IMR-90 (cell line): ENCODE measurements around the gene IQCE. TPM values are rescaled to one million over a fixed set of nuclear protein-coding genes. Genes with fewer than 3 reads are reported as not detected.

Experiments used
- ATAC-seq: fragments of 200-7000 bp; cut with Tn5 transposase; 2 replicates; pipeline ENCODE4 v1.9.1; 2020; ENCODE audit warnings: low read depth, mild to moderate bottlenecking, moderate library complexity
- BruUV-seq: library from RNA; stranded (reverse); fragments of 400-500 nt; replicated peaks from 2 replicates; lab custom pipeline; 2021; lab: Mats Ljungman, UMichigan
- CTCF ChIA-PET: fragments of 300-600 bp; formaldehyde crosslinking; extraction: SDS; loops from one replicate; lab custom pipeline; 2021; ENCODE audit warnings: antibody characterized with exemption; lab: Yijun Ruan, JAX
- POLR2A ChIA-PET: fragments of 300-600 bp; sonication (Branson Sonifier 250); formaldehyde crosslinking; loops from one replicate; lab custom pipeline; 2022; ENCODE audit warnings: antibody characterized with exemption; ENCODE audit not compliant: unreplicated experiment; lab: Charles Lee
- DNase-seq: peaks from one replicate; pipeline ENCODE4 v3.0.0; 2013
- H2AFZ ChIP-seq: replicated peaks from 2 replicates; pipeline ENCODE3; 2013; ENCODE audit warnings: low read length, mild to moderate bottlenecking; ENCODE audit not compliant: poor library complexity
- H2AK5ac ChIP-seq: 2 replicates; pipeline ENCODE4 v1.6.1; 2013; ENCODE audit warnings: low read depth, low read length, inconsistent platforms
- H2AK9ac ChIP-seq: replicated peaks from 2 replicates; pipeline ENCODE3; 2013; ENCODE audit warnings: mild to moderate bottlenecking, low read depth, low read length, moderate library complexity; ENCODE audit not compliant: poor library complexity
- H2BK120ac ChIP-seq: 2 replicates; pipeline ENCODE4 v1.6.1; 2013; ENCODE audit warnings: low read depth, low read length, inconsistent platforms
- H2BK15ac ChIP-seq: 3 replicates; pipeline ENCODE4 v1.6.1; 2013; ENCODE audit warnings: low read depth, low read length, inconsistent platforms
- H2BK20ac ChIP-seq: 2 replicates; pipeline ENCODE4 v1.6.1; 2013; ENCODE audit warnings: low read depth, mild to moderate bottlenecking, inconsistent platforms, low read length, moderate library complexity
- H2BK5ac ChIP-seq: 2 replicates; pipeline ENCODE4 v1.6.1; 2013; ENCODE audit warnings: mild to moderate bottlenecking, low read depth, low read length, inconsistent platforms; ENCODE audit not compliant: poor library complexity, severe bottlenecking
- H3K14ac ChIP-seq: replicated peaks from 2 replicates; pipeline ENCODE4 v1.6.1; 2013; ENCODE audit warnings: low read depth, low read length, inconsistent platforms
- H3K18ac ChIP-seq: 2 replicates; pipeline ENCODE4 v1.6.1; 2013; ENCODE audit warnings: low read depth, low read length, control low read depth
- H3K23ac ChIP-seq: 2 replicates; pipeline ENCODE4 v1.6.1; 2013; ENCODE audit warnings: low read depth, low read length, inconsistent platforms
- H3K27ac ChIP-seq: 2 replicates; pipeline ENCODE4 v1.5.1; 2013; ENCODE audit warnings: mild to moderate bottlenecking, control low read depth, low read length; ENCODE audit not compliant: insufficient read depth
- H3K27me3 ChIP-seq: 2 replicates; pipeline ENCODE4 v1.6.1; 2013; ENCODE audit warnings: low read length; ENCODE audit not compliant: control insufficient read depth, insufficient read depth
- H3K36me3 ChIP-seq: 2 replicates; pipeline ENCODE4 v1.6.1; 2013; ENCODE audit warnings: low read length, mixed read lengths; ENCODE audit not compliant: control insufficient read depth, insufficient read depth
- H3K4ac ChIP-seq: 2 replicates; pipeline ENCODE4 v1.6.1; 2013; ENCODE audit warnings: low read depth, low read length, inconsistent platforms
- H3K4me1 ChIP-seq: 2 replicates; pipeline ENCODE4 v1.6.1; 2013; ENCODE audit warnings: low read length, mixed read lengths; ENCODE audit not compliant: control insufficient read depth, insufficient read depth
- H3K4me2 ChIP-seq: 2 replicates; pipeline ENCODE4 v1.6.1; 2013; ENCODE audit warnings: low read depth, mild to moderate bottlenecking, control low read depth, low read length, moderate library complexity
- H3K4me3 ChIP-seq: 2 replicates; pipeline ENCODE4 v1.5.1; 2013; ENCODE audit warnings: low read depth, mild to moderate bottlenecking, control low read depth, low read length, moderate library complexity; ENCODE audit not compliant: insufficient read depth
- H3K56ac ChIP-seq: 2 replicates; pipeline ENCODE4 v1.6.1; 2013; ENCODE audit warnings: low read length, inconsistent platforms; ENCODE audit not compliant: insufficient read depth; ENCODE audit errors: extremely low read depth
- H3K79me1 ChIP-seq, 2 experiments: 2 replicates each; pipeline ENCODE4 v1.6.1; 2013; ENCODE audit warnings: low read length in 2 of 2, inconsistent platforms in 1 of 2, low read depth in 1 of 2
- H3K9ac ChIP-seq: 2 replicates; pipeline ENCODE4 v1.6.1; 2013; ENCODE audit warnings: low read depth, low read length, control low read depth
- H3K9me1 ChIP-seq: 2 replicates; pipeline ENCODE4 v1.6.1; 2013; ENCODE audit warnings: low read length, inconsistent platforms; ENCODE audit not compliant: insufficient read depth
- H3K9me3 ChIP-seq: 2 replicates; pipeline ENCODE4 v1.6.1; 2013; ENCODE audit warnings: low read length; ENCODE audit not compliant: control insufficient read depth, insufficient read depth
- H4K20me1 ChIP-seq: 2 replicates; pipeline ENCODE4 v1.6.1; 2013; ENCODE audit warnings: low read length, inconsistent platforms; ENCODE audit not compliant: insufficient read depth
- H4K5ac ChIP-seq: 2 replicates; pipeline ENCODE4 v1.6.1; 2013; ENCODE audit warnings: mild to moderate bottlenecking, low read depth, low read length, control low read depth
- H4K8ac ChIP-seq, 2 experiments: 2 replicates each; pipeline ENCODE4 v1.6.1; 2013; ENCODE audit warnings: low read depth in 2 of 2, low read length in 2 of 2, control low read depth in 1 of 2, inconsistent platforms in 1 of 2
- H4K91ac ChIP-seq: 2 replicates; pipeline ENCODE4 v1.6.1; 2013; ENCODE audit warnings: low read depth, low read length, inconsistent platforms; ENCODE audit not compliant: insufficient read depth
- CEBPB ChIP-seq: IDR thresholded peaks from 2 replicates; pipeline ENCODE4 v1.6.1; 2012; ENCODE audit warnings: low read depth, low read length, improper control_type of control experiment
- MAZ ChIP-seq: IDR thresholded peaks from 2 replicates; pipeline ENCODE4 v1.6.1; 2012; ENCODE audit warnings: low read depth, mild to moderate bottlenecking, low read length, improper control_type of control experiment, moderate library complexity, borderline replicate concordance
- WGBS, 2 experiments: methylation state at CpG; one replicate each; pipeline versions ENCODE4 v1.1.5 to v1.1.7; 2013; ENCODE audit warnings: missing lambda C conversion rate in 2 of 2; ENCODE audit not compliant: insufficient read length in 1 of 2; ENCODE audit errors: extremely low coverage in 2 of 2; 5-methylcytosine and 5-hydroxymethylcytosine counted together
- dilution Hi-C: fragments of 300-500 bp; cut with HindIII; formaldehyde crosslinking; loops from one replicate; pipeline ENCODE4 v1.14.3; 2018; ENCODE audit warnings: low sequenced_read_pairs; ENCODE audit not compliant: unreplicated experiment
- in situ Hi-C: fragments of 300-500 bp; cut with MboI; formaldehyde crosslinking; loops from 3 replicates; pipeline ENCODE4 v1.14.3; 2019; ENCODE audit warnings: low sequenced_read_pairs, inconsistent platforms, mixed read lengths
- intact Hi-C: fragments of 100-400 bp; cut with micrococcal nuclease; formaldehyde crosslinking; loops from 2 replicates; pipeline ENCODE4 v1.10.0; 2022
- polyA plus RNA-seq, 3 experiments: library from polyadenylated mRNA; depleted of rRNA; stranded (reverse); fragments of >200 nt; gene quantifications; 2 replicates each; pipeline ENCODE4 v1.2.3, GENCODE V29; 2012; ENCODE audit warnings: low replicate concordance in 1 of 3
- total RNA-seq: library from RNA; depleted of rRNA; stranded (reverse); fragments of >200 nt; gene quantifications from 2 replicates; pipeline ENCODE4 v1.2.3, GENCODE V29; 2012

The IQCE gene
- total and polyA plus RNA-seq, 2 of the 4 experiments (the other 2 are of a cell fraction), result 5.0 to 6.3 TPM

GRCh38 chr7:2566890-2567678 lies 8.3 kb downstream of the IQCE start:
- H3K27ac ChIP-seq, result no peak overlapping the region
- H3K9ac ChIP-seq, result no peak overlapping the region
- no peak overlapping the region for H2AK5ac ChIP-seq
- intact Hi-C loops, result loop anchor here (5.0 kb wide), 1 partner anchor 590 kb away; no protein-coding TSS in a partner anchor
- H2BK15ac ChIP-seq, result no peak overlapping the region
- no TSS peak for BruUV-seq
- H3K9me3 ChIP-seq, result no peaks in the 10 kb centered on the region
- no peak overlapping the region for H2BK5ac ChIP-seq
- H4K8ac ChIP-seq, result no peak overlapping the region
- no peak overlapping the region for H2BK120ac ChIP-seq
- peaks cover 6% of the 10 kb centered on the region; the same call in 1 of the 2 replicates for H3K9me1 ChIP-seq
- CTCF ChIA-PET, result interaction anchor here (0.9 kb wide), 1 partner anchor 141 kb away, joined by 4 read pairs; no protein-coding TSS in a partner anchor
- H3K4me1 ChIP-seq, result peaks cover 6% of the 10 kb centered on the region
- H4K5ac ChIP-seq, result no peak overlapping the region
- no peak for TF ChIP-seq MAZ
- no peak for TF ChIP-seq CEBPB
- no peak for DNase-seq
- in situ Hi-C loops, result no loop called here
- H2BK20ac ChIP-seq, result no peak overlapping the region
- no peak for ATAC-seq
- no peaks in the 10 kb centered on the region for H3K27me3 ChIP-seq
- H3K36me3 ChIP-seq, result no peaks in the 10 kb centered on the region
- dilution Hi-C loops, result no loop called here
- H3K23ac ChIP-seq, result no peak overlapping the region
- no peak overlapping the region for H2AK9ac ChIP-seq
- H3K14ac ChIP-seq, result no peak overlapping the region
- H3K4ac ChIP-seq, result no peak overlapping the region
- no peak overlapping the region for H3K56ac ChIP-seq
- H4K20me1 ChIP-seq, result no peaks in the 10 kb centered on the region
- H3K79me1 ChIP-seq, result peaks cover 10 to 15% of the 10 kb centered on the region in 2 experiments; a peak in 1 of 4 replicates
- H2AFZ ChIP-seq, result no peak overlapping the region
- no peak overlapping the region; the same call in 1 of the 2 replicates for H3K4me2 ChIP-seq
- no peak overlapping the region for H3K18ac ChIP-seq
- 68% methylated on average over 13 of the region's 28 CpGs; no CpG with 5 or more reads in 1 of the 2 experiments for WGBS, 2 experiments
- H4K91ac ChIP-seq, result no peak overlapping the region
- H3K4me3 ChIP-seq, result no peak overlapping the region
- POLR2A ChIA-PET, result no interaction called here
